Measurements from ENCODE around the gene PBLD. TPM values are rescaled to one million over a fixed set of nuclear protein-coding genes. Genes with fewer than 3 reads are reported as not detected.
"Not testable (repeated sequence)": the region's sequence is repeated elsewhere in the genome, so short reads cannot be mapped to it uniquely, and the experiment has no call there.

The PBLD gene
- total and polyA plus RNA-seq, 2 experiments from 2014 or later = 4.6 to 5.6 TPM

GRCh38 chr10:68288717-68289116 is 44.0 kb downstream of the PBLD start:
- TF ChIP-seq CTCF (IDR thresholded peaks at IDR 0.05; ENCODE audit: low read depth, low read length) = no peak
- H3K9me3 ChIP-seq (ENCODE audit: low read depth) = no peaks in the 10 kb centered on the region
- H3K4me3 ChIP-seq = no peak overlapping the region
- H3K27me3 ChIP-seq = no peaks in the 10 kb centered on the region
- H3K36me3 ChIP-seq = no peaks in the 10 kb centered on the region
- no peaks in the 10 kb centered on the region for H3K4me1 ChIP-seq (ENCODE audit: low read depth)
- DNase-seq (ENCODE audit: low read depth in 1 of 2, low spot score in 1 of 2) = no peak
- H3K27ac ChIP-seq = no peak overlapping the region

DNA sequence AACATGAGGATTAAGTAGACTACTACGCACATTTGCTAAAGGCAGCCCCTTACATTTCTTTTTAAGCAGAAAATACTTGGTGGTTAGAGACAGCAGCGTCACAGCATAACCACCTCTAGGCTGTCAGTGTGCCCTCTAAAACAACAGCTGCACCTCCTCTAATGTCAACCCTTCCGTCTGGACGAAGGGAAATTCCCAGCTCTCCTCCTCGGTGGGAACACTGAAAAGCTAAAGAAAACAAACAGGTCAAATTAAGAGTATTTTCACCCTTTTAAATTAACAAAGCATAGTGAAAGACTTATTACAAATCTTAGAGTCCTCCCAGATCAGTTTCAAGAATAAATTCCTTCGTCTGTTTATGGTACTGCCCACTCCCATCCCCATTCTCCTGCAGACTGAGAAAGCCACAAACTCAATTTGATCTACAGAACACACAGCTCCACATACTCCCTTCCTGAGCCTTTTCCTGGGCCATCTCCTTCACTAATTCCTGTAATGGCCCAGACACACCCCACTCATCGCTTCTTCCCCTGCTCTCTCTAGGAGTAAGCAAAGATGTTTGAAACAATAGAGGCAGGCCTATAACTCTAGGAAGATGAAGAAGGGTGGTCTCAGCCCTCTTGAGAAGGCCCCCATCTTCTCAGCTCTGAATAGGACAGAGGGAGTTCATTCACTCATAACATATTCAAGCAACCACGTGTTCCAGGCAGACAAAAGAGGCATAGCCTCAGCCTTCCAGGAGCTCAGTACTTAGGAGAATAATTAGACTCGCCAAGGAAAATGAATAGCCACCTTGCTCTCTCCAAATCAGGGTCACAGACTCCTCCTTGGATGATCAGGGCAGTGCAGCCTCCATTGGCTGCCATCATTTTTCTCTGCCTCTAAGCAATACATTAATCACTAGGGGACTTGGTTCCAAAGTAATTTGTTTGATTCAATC is 48.4 kb downstream of the PBLD start:
- peak in 1 of 2 donors; percentile 38 for DNase-seq (ENCODE audit: low read depth in 1 of 2, low spot score in 1 of 2)
- no peaks in the 10 kb centered on the region for H3K36me3 ChIP-seq
- no peak for TF ChIP-seq CTCF (IDR thresholded peaks at IDR 0.05; ENCODE audit: low read depth, low read length)

GRCh38 chr10:68280758-68281157 is 52.0 kb downstream of the PBLD start:
- Histone ChIP-seq H3K27me3 (no peaks in the 10 kb centered on the region), H3K4me1 (ENCODE audit: low read depth) (no peaks in the 10 kb centered on the region), H3K36me3 (no peaks in the 10 kb centered on the region), H3K9me3 (ENCODE audit: low read depth) (no peaks in the 10 kb centered on the region), H3K27ac (no peak overlapping the region), H3K4me3 (no peak overlapping the region)
- no peak for DNase-seq (ENCODE audit: low read depth in 1 of 2, low spot score in 1 of 2)
- no peak for TF ChIP-seq CTCF (IDR thresholded peaks at IDR 0.05; ENCODE audit: low read depth, low read length)

More for the DNA sequence above, 48.4 kb downstream of the PBLD start:
- Histone ChIP-seq H3K27ac (no peak overlapping the region), H3K9me3 (ENCODE audit: low read depth) (no peaks in the 10 kb centered on the region), H3K27me3 (no peaks in the 10 kb centered on the region), H3K4me1 (ENCODE audit: low read depth) (no peaks in the 10 kb centered on the region), H3K4me3 (no peak overlapping the region)

- not testable (repeated sequence) for H3K27ac ChIP-seq; DNase-seq (ENCODE audit: low read depth in 1 of 2, low spot score in 1 of 2); H3K27me3 ChIP-seq; H3K4me1 ChIP-seq (ENCODE audit: low read depth); H3K9me3 ChIP-seq (ENCODE audit: low read depth); H3K36me3 ChIP-seq; H3K4me3 ChIP-seq
Measured at GRCh38 chr10:68278906-68279753, 53.6 kb downstream of the PBLD start.

GRCh38 chr10:68277814-68278213 is 54.9 kb downstream of the PBLD start:
- not testable (repeated sequence) for H3K9me3 ChIP-seq (ENCODE audit: low read depth); H3K4me1 ChIP-seq (ENCODE audit: low read depth); DNase-seq (ENCODE audit: low read depth in 1 of 2, low spot score in 1 of 2); H3K4me3 ChIP-seq; H3K27ac ChIP-seq; H3K27me3 ChIP-seq; H3K36me3 ChIP-seq

DNA sequence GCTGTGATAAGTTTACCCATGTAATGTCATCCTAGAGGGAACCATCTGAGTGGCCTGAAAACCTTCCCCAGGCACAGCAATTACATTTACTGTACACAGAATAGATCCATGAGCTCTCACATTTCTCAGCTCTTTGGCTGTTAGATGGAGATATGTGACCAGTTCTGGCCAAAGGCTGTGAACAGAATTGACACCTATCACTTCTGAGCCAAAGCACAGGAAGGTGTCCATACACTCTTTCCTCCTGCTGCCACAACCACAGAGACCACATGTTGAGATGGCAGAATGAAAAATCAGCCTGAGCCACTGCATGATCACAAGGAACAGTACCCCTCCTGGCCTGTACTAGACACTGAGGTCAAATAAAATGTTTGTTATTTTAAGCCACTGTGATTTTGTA is 56.5 kb downstream of the PBLD start:
- Histone ChIP-seq H3K27me3 (no peaks in the 10 kb centered on the region), H3K27ac (no peak overlapping the region), H3K4me1 (ENCODE audit: low read depth) (no peaks in the 10 kb centered on the region), H3K4me3 (no peak overlapping the region), H3K9me3 (ENCODE audit: low read depth) (no peaks in the 10 kb centered on the region), H3K36me3 (no peaks in the 10 kb centered on the region)
- DNase-seq (ENCODE audit: low read depth in 1 of 2, low spot score in 1 of 2) = no peak
- TF ChIP-seq CTCF (IDR thresholded peaks at IDR 0.05; ENCODE audit: low read depth, low read length) = no peak
